HG03135 (cell line): ENCODE data around the gene RFTN1.

ENCODE experiments used
- ATAC-seq: cut with Tn5 transposase; IDR thresholded peaks from one replicate; pipeline ENCODE4 v1.9.1; 2021; ENCODE audit warnings: mild to moderate bottlenecking, moderate library complexity; ENCODE audit not compliant: unreplicated experiment

RFTN1 gene

DNA sequence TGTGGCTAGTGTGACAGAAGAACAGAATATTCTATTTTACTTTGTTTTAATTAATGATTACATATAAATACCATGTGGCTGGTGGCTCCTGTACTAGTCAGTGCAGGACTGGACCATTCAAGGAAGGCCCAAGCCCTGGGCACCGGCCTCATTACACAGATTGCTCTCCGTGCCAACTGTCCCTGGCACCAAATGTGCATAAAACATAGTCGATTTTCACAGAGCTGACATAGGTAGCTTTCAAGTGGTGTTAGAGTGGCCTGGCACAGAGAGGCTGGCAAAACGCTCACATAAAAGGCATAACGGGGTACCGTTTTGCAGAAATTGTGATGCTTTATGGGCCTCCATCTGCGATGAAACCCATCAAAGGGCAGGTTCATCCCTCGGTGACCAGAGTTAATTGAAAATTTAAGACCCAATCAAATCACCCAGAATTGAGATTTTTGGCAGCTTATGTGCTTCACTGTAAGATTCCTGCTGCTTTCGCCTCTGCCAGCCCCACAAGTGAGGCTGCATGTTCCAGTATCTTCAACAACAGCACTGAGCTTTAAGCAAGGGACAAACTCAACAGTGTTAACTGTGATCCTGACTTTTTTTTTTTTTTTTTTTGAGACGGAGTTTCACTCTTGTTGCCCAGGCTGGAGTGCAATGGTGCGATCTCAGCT, 25.9 kb downstream of the RFTN1 start:
- ATAC-seq = no peak

DNA sequence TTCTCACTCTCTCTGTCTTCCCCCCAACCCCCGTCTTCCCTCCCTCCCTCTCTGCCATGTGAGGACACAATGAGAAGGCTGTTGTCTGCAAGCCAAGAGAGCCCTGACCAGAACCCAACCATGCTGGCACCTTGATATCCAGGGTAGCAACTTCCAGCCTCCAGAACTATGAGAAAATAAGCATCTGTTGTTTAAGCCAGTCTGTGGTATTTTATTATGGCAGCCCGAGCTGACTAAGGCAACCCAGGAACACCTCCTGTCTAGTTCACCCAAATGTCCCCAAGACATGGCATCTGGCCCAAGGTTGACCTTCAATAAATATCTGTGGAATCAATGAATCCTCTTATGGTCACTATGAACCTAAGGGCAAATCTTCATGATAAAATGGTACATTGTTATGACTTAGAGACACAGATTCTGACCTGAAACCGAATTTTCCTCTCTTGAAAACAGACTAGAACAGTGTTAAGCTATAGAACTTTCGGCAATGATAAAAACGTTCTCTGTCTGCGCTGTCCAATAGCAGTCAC, 26.5 kb downstream of the RFTN1 start:
- no peak for ATAC-seq

DNA sequence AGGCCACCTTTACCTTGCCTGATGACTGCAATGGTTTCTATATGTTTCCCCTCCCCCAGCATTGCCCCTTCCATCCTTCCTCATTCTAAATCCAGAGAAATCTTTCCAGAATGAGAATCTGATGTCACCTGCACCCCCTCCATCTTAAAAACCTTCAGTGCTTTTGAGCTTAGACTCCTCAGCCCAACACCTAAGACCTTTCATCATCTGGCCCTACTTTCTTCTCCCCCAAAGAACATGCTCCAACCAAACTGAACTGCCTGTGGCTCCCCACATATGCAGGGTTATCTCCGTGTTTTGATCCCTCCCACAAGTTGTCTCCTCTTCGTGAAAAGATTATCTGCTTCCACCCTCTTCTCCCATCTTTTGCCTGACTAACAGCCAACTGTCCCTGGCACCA, 27.3 kb downstream of the RFTN1 start:
- ATAC-seq = no peak

DNA sequence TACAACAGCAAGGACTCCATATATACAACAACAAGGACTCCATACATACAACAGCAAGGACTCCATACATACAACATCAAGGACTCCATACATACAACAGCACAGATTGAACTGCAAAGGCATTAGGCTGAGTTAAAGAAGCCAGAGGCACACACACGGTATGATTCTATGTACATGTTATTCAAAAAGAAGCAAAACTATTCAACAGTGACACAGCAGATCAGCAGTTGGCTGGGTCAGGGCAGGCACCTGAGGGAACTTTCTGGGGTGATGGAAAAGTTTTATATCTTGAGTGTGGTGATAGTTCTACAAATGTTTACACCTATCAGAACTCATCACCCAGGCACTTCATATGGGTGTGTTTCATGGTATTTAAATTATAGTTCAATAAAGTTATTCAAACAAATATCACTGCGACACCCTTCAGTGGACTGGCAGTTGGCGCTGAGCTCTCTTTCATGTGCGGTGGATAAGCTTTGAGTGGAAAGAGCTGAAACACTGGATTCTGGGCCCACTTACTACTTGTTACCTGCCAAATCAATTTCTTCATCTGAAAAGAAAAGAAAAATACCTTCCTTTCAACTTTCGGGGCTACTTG, 28.0 kb downstream of the RFTN1 start:
- ATAC-seq = no peak

DNA sequence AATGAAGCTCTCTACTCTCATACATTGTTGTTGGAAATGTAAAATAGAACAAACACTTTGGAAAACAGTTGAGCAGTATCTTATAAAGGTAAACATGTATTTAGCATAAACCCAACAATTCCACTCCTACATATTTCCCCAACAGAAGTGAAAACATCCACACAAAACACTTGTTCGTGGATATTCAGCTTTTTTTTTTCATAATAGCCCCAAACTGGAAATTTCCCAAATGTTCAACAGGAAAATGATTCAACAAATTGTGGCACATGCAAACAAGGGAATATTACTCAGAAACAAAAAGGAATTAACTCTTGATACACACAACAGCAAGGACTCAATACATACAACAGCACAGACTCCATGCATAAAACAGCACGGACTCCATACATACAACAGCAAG, 28.5 kb downstream of the RFTN1 start:
- no peak for ATAC-seq

DNA sequence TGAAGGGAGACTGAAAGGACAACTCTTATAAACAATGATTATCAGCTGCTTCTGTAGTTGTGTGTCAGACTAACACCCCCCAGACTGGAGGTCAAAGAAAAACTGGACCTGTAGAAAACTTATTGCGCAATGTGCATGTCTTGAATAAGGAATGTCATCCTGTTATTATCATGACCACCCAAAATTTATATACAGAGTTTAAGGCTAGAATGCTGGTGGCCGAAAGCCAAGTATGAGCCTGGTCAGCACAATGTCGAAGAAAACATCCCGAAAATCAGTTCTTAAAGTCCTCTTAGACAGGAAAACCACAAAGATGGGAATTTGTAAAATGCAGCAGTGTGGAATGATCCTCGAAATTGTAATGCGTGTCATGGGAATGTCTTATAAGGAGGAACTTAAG, 29.3 kb downstream of the RFTN1 start:
- ATAC-seq = no peak

DNA sequence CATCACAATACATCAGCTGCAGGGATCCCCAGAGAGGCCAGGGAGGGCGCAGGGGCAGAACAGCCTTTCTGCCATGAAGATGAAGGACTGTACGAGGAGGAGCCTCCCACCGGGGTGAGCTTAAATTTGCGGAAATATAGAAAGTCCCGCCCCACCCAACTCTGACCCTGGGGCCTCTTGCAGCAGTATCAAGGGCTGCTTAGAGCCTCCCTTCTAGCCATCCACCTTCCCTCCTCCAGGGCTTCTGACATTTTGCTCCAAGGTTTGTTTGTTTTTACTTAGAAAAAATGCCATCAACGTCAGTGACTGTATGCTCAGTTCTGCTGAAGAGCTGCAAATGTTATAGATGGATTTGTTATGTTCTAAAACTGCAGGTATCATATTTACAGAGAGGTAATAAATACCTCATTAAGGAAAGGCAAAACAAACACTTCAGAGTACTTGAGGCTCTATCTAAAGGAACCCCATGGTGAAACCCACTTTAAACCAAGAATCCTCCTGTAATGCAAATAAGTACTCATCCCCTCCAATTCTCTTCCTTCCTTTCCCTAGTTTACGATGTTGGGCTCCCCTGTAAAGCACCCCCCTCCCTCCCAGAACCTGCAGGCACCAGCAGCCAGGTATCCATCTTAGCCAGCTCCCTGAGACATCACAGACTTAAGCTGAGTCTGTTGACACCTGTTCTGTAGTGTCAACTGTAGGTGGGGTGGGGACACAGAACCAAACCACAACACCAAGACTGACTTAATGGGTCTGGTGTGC, 30.5 kb downstream of the RFTN1 start:
- peak; percentile 51 for ATAC-seq

DNA sequence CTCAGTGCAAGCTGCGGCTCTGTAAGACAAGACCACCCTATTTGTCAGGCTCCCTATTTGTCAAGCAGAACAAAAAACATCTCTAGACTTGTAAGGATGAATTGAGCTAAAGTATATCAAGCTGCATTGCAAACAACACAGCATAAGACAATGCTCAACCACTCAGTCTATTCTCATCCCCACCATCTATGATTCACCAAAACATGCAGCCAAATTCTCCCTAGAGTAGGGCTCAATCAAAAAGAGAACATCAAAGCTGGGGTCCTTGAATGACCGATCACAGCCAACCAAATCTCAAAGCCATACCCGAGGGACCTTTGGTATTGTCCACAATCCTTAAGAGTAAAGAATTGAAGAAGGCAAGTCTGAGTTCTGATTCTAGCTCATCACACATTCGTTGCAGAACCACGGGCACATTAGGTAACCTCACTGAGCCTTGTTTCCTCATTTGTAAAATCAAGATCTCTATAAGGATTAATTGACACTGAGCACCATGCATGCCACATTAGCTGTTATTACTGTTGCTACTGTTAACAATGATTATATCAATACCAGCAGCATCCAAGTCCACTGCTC, 31.2 kb downstream of the RFTN1 start:
- ATAC-seq = peak; percentile 14

DNA sequence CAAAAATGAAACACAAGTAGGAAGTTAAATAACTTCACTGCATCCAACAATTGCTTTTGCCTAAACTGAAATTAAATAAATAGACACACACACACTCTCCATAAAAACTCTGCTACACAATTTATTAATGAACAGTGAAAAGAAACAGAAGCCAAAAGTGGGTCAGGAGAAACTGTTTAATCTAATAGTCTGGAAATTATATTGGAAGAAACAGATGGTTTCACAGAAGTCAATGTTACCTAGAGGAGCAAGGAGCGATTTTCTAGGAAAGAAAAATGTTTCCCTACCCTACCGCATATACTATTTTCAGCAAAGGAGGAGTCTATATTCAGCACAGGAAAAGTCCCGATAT, 32.0 kb downstream of the RFTN1 start:
- no peak for ATAC-seq

DNA sequence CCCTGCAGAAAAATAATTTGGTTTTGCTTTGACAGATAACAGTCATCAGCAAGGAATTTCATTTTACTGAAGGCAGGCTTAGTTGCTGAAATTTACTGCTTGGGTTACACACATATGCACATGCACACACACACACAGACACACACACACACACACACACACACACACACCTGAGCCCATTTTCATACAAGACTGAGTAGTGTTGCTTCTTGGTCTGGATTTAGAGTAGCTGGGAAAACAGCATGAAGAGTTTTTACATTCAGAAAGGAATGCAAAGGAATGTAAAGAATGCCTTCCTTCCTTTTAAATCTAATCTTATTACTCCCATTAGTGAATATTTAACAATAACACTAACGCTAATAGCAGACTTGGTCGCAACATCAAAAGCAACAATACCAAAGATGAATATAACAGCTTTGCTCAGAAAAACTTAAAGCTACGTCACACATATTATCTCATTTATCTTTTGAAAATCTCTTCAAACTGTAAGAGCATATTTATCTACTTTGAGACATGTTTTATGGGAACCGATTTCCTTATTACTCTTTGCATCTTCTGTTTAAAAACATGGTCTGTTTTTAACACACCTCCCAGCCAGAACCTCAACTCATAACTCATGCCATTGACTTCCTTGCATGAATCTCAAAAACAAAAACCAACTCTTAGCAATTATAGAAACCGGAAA, 32.5 kb downstream of the RFTN1 start:
- peak; percentile 53 for ATAC-seq

DNA sequence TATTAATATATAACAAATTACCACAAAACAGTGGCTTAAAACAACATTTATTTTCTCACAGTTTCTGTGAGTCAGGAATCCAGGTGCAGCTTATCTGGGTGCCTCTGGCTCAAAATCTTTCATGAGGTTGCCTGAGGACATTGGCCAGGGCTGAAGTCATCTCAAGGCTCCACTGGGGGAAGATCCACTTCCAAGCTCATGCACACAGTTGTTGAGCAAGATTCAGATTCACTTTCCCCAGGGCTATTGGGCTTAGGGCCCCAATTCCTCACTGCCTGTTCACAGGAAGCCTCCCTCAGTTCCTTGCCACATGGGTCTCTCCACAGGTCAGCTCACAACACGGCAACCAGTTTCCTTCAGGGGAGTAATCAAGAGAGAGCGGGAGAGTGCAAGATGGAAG, 35.0 kb downstream of the RFTN1 start:
- no peak for ATAC-seq

DNA sequence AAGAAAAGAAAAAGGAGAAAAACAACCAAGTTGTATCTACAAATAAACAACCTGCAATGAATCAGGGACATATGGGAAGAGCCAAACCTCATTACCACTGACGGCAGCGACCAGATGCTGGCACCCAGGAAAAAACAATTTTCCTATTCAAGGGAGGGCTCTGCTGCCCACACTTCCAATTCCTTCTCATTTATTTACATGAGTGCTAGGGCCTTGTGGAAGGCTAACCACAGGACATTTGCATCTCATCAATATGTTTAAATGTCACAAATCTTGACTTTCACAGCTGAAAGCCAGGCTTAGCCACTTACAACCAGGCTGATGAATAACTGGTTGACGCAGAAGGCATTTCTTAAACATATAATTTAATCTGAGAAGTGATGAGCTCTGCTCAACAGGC, 36.0 kb downstream of the RFTN1 start:
- no peak for ATAC-seq

DNA sequence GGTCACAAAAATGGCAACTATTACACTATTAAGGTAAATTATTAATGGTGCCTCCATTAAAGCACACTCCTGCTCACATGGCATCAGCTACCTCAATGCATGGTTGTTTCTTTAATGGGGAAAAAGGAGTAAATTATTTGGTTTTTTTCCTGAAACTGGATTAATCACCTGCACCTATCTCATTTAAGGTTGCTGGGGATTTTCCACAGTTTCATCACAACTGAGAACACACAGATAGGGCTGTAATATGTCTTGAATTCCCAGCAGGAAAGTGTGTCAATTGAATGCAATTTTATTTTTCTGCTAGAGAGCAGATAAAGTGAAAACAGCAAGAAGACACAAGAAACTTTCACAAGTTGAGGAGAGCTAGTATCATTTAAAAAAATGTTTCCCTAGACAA, 36.4 kb downstream of the RFTN1 start:
- no peak for ATAC-seq

DNA sequence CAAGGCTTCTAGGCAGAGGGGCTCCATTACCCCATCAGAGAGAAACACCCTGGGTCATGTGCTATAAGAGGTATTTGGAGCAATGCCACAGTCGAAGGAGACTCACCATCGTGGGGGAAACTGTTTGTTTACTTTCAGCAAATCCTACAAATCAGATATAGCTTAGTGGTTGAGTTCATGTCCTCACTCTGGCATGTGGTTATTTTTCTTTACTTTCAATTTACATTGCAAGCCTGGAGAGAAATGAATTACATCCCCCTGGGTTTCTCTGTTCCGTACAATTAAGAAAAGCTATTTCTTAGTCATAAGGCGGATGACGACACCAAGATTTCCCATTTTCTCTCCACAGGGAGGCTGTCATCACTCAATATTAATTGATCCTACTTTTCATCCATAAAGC, 36.9 kb downstream of the RFTN1 start:
- no peak for ATAC-seq

DNA sequence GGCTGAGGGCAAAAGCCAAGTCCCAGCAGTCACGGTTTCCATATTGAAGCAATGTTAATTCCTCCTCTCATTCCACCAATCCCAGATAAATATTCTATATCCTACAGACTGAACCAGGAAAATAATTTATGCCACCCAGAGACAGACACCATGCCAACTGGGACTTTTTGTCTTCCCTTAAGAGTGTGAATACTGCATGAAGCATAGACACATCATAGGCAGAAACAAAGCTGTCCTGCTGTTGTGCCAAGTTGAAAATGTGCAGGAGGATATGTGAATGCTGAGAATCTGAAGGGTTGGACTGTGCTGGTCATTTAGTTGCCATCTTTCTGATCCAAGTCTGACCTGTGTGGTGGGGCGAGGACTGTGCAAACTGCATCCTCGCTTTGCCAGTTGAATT, 37.7 kb downstream of the RFTN1 start:
- no peak for ATAC-seq

DNA sequence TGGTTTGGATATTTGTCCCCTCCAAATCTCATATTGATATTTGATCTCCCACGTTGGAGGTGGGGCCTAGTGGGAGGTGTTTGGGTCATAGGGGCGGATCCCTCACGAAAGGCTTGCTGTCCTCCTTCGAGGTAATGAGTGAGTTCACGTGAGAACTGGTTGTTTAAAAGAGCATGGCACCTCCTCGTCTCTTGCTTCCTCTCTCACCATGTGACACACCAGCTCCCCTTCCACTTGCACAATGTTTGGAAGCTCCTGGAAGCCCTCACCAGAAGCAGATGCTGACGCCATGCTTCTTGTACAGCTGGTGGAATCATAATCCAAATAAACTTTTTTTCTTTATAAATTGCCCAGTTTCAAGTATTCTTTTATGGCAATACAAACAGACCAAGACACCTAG, 38.6 kb downstream of the RFTN1 start:
- no peak for ATAC-seq

DNA sequence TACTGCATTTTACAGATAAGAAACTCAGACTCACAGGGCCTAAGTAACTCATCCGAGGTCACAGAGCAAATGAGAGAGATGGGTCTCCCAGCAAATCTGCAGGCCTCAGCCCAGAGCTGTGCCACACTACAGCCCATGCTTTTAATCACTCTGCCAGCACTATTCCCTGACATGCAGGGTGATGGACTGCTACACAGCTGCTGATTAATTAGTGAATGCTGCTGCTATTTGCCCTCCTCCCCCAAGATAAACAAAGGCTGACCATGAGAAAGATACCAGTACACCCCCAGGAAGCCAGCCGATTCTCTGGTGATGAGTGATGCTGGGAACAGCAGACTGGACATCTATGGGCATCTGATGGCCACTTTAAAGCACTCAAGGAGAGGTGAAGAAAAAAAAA, 39.3 kb downstream of the RFTN1 start:
- no peak for ATAC-seq

DNA sequence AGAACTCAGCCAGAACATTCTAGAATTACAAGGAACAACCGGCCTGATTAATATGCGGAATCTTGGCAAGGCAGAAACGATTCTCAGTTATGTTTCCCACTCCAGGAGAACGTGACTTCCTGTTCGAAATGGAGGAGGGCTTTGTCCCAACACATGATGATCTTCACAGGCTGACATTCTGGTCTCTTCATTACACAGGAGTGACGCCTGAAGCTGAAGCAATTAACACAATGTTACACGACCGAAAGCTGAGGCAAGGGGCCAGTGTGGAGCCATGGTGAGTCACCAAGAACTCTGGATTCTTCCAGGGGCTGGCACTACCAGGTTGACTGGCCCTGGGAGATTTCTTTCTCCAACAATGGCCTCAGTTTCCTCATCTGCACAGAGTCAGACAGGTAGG, 40.9 kb downstream of the RFTN1 start:
- no peak for ATAC-seq

DNA sequence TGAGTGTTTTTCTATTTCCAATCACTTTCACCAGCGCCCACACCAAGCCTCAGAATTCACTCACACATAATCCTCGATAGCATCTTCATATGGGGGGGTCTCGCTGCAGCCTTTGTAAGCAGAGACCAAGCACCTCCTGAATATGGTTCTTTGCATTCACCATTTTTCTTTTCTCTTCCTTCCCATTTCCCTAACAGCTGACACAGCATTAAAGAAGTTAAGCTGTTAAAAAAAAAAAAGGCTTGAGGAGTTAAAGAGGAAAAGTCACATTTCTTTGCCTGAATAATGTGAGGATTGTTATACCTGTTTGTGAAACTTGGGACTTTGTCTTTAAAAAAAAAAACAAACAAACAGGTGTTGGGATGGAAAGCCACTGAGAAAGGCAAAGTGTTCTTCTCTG, 41.6 kb downstream of the RFTN1 start:
- ATAC-seq = no peak

DNA sequence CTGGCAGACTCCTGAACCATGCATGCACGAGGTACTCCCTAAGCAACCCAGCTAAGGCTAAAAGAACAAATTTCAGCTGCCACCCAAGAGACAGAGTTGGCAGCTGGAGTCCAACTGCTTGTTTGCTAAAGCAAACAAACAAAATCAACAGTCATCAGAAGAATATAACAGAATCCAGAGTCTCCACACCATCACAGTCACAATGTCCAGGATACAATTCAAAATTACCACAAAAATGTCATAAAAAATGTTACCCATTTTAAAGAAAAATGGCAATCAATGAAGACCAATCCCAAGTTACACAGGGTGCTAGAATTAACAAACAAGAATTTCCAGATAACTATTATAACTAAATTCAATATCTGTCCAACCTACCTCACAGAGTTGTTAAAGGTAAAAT, 42.9 kb downstream of the RFTN1 start:
- ATAC-seq = no peak

DNA sequence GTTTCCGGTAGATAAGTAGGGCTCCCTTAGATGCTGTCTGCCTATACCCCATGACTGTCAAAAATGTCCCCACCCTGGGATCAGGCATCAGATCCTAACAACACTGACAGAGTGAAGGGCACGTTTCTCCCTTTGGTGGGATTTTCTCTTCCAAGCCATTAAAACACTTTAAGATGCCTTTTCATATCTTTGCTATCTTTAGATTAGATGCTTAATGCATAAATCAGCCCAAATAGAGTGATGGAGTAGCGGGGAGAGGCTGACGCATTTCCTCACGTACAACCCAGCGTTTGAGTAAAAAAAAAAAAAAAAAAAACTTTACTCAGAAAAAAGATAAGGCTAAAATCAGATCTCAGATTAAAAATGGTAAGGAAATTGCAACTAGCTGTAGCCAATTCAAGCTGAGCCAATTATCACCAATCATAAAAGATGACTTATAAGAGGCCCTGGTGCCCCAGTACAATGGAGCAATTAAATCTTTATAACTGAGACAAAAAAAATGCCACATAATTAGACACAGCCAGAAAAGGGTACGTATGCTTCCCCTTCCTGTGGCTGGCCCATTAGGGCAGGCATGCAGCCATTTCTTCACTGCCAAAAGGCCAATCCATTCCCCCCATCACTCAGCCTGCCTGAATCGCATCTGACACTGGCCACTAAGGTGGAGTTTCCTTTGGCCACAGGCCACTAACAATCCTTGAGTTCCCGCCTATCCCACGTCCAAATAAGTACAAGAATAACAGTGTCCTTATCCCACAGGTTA, 45.0 kb downstream of the RFTN1 start:
- ATAC-seq = no peak
